ENCODE data around the gene KCNAB2.

KCNAB2 gene

GRCh38 chr1:6026095-6026809, 19.4 kb upstream of the KCNAB2 start:
- peak; percentile 44 for DNase-seq (ENCODE audit: low read depth)
- TF ChIP-seq, protein P1, sequence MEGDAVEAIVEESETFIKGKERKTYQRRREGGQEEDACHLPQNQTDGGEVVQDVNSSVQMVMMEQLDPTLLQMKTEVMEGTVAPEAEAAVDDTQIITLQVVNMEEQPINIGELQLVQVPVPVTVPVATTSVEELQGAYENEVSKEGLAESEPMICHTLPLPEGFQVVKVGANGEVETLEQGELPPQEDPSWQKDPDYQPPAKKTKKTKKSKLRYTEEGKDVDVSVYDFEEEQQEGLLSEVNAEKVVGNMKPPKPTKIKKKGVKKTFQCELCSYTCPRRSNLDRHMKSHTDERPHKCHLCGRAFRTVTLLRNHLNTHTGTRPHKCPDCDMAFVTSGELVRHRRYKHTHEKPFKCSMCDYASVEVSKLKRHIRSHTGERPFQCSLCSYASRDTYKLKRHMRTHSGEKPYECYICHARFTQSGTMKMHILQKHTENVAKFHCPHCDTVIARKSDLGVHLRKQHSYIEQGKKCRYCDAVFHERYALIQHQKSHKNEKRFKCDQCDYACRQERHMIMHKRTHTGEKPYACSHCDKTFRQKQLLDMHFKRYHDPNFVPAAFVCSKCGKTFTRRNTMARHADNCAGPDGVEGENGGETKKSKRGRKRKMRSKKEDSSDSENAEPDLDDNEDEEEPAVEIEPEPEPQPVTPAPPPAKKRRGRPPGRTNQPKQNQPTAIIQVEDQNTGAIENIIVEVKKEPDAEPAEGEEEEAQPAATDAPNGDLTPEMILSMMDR (conservative IDR thresholded peaks at IDR 0.05; ENCODE audit: low read depth, low read length): no peak
- no peak overlapping the region for H3K4me3 ChIP-seq (ENCODE audit: low read depth, low read length)

GRCh38 chr1:6027591-6027990, 18.1 kb upstream of the KCNAB2 start:
- no peak overlapping the region for H3K4me3 ChIP-seq (ENCODE audit: low read depth, low read length)
- no peak for DNase-seq (ENCODE audit: low read depth)

DNA sequence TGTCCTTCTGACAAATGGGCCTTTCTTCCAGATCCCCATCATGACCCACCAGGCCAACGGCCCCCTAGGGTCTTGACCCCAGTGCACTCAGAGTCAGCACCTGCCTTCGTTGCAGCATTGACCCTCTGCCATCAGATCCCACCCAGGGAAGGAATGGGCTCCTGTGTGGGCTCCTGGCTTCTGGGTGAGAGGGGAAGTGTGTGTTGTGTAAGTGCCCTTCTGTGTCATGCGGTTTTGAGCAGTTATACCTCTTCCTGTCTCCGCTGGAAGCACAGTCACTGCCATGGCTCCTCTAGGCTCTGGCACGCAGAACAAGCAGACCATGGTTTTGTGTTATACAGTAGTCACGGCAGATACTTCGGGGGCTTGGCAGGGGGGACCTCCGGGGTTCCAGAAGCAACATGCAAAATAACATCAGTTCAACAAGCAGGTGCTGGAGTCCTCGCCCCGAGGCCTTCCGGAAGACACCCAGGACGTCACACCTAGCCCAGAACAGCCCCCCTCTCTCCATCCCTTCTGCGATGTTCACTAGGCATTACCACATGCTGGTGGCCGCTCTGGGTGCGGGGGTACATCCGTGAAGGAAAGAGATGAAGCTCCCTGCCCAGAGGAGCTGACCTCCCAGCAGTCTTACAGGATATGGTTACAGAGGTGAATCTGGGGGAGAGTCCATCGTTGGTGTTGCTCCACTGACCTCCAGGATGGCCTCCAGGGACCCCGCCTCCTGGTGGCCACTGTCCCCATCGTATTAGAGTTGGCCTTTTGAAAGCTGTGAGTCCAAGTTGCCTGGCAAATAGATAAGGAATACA, 17.4 kb upstream of the KCNAB2 start:
- DNase-seq (ENCODE audit: low read depth): peak; percentile 19
- no peak overlapping the region for H3K4me3 ChIP-seq (ENCODE audit: low read depth, low read length)
- TF ChIP-seq, protein P1 (conservative IDR thresholded peaks at IDR 0.05; ENCODE audit: low read depth, low read length): no peak

More at GRCh38 chr1:6027591-6027990, 18.1 kb upstream of the KCNAB2 start:
- TF ChIP-seq, protein P1 (conservative IDR thresholded peaks at IDR 0.05; ENCODE audit: low read depth, low read length): no peak

- no peak overlapping the region for H3K4me3 ChIP-seq (ENCODE audit: low read depth, low read length)
- TF ChIP-seq, protein P1 (conservative IDR thresholded peaks at IDR 0.05; ENCODE audit: low read depth, low read length): no peak
- DNase-seq (ENCODE audit: low read depth): no peak
Measured at GRCh38 chr1:6029351-6029750, 16.3 kb upstream of the KCNAB2 start.

DNA sequence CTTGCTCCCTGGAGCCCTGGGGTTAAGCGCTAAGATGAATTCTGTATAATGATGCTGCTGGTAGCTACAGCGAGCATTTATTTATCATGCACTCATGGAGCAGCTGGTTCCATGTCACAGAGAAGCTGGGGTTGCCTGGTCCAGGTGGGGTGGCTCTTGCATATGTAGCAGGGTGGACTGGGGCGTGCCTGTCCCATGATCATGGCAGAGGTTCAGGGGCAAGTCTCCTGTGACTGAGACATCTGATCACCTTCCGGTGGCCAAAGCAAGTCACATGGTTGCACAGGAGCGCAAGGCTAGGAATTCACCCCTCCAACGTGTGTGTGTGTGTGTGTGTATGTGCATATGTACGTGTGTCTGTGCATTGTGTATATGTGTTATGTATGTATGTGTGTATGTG, 15.6 kb upstream of the KCNAB2 start:
- TF ChIP-seq, protein P1 (conservative IDR thresholded peaks at IDR 0.05; ENCODE audit: low read depth, low read length): no peak
- no peak for DNase-seq (ENCODE audit: low read depth)
- H3K4me3 ChIP-seq (ENCODE audit: low read depth, low read length): no peak overlapping the region

DNA sequence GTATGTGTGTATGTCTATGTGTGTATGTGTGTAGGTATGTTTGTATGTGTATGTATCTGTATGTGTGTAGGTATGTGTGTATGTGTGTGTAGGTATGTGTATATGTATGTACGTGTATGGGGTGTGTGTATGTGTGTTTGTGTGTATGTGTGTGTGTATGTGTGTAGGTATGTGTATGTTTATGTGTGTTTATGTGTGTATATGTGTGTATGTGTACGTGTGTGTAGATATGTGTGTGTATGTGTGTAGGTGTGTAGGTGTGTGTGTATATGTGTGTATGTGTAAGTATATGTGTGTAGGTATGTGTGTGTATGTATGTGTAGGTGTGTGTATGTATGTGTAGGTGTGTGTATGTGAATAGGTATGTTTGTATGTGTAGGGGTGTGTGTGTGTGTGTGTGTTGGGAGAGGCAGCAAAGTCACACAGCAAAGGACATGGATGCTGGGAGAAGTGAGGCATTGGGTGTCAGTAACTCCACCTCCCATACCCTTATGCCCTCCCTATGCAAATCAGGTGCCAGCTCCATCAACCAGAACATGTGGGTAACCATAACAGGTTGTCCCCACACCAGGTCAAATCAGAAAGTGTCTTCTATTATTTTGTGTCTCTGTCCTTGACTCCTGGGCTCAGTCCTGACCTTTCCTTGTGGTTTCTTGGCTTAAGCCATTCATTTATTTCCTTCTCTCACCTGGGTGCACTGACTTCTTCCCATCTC, 15.0 kb upstream of the KCNAB2 start:
- TF ChIP-seq, protein P1 (conservative IDR thresholded peaks at IDR 0.05; ENCODE audit: low read depth, low read length): no peak
- DNase-seq (ENCODE audit: low read depth): no peak
- H3K4me3 ChIP-seq (ENCODE audit: low read depth, low read length): no peak overlapping the region

Data from choroid plexus epithelial cell (primary cell).